ENCODE data around the gene NXPE3.

The NXPE3 gene

GRCh38 chr3:101829437-101829830 is 50.4 kb downstream of the NXPE3 start:
- DNase-seq, result no peak

- no peak for DNase-seq
These were observed 50.9 kb downstream of the NXPE3 start for GRCh38 chr3:101829874-101830273.

- DNase-seq, result no peak
These were observed 54.5 kb downstream of the NXPE3 start for GRCh38 chr3:101833446-101833974.

GRCh38 chr3:101835676-101836075 is 56.7 kb downstream of the NXPE3 start:
- DNase-seq, result no peak

DNA sequence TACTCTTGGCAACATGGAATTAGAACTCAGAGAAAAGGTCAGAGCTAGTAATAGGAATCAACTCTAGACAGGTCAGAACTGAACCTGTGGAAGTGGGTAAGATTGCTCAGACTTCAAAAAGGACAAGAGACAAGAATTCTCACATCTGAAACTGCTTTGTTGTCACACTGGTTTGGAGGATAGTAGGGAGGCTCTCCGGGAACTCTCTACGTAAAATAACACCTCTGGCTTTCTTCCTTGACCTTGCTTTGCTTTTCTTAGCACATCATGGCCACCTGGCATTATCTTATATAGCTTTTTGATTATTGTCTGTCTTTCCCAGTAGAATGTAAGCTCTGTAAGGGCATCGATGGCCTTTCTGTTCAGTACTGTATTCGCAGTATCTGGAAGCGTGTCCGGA is 57.1 kb downstream of the NXPE3 start:
- no peak for DNase-seq

- DNase-seq, result no peak
These were observed 57.9 kb downstream of the NXPE3 start for GRCh38 chr3:101836652-101837598.

GRCh38 chr3:101838691-101839090 is 59.7 kb downstream of the NXPE3 start:
- DNase-seq, result no peak

DNA sequence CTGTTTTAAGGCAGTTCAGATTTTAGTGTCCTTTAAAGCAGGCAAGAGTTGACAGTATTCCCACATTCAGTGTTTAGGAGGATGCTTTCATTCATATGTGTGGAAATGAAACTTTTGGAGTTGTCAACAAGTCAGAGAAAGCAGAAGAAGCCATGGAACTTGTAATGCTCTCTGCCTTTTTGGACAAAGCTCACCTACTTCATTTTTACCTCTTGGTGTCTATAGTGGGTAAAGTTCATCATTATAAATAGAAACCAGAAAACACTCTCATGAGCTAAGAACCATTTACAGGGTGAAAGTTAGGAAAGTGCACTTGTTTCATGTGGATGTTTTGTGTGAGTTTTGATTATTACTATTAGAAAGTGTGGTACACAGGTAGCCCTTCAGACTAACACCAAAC is 61.1 kb downstream of the NXPE3 start:
- DNase-seq, result no peak

- DNase-seq, result no peak
These were observed 63.4 kb downstream of the NXPE3 start for GRCh38 chr3:101842245-101842934.

DNA sequence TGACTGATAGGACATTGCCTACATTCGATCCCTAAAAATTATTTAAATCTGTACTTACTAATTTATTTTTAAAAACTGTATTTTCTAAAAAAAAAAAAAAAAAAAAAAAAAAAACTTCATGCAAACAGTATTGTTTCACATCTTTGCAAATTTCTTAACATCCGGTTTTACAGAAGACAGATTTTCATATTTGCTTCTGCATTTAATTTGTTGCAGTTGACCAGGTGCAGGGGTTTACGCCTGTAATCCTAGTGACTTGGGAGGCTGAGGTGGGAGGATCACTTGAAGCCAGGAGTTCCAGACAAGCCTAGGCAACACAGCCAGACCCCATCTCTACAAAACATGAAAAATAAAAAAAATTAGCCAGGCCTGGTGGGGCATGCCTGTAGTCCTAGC is 63.9 kb downstream of the NXPE3 start:
- DNase-seq, result no peak

DNA sequence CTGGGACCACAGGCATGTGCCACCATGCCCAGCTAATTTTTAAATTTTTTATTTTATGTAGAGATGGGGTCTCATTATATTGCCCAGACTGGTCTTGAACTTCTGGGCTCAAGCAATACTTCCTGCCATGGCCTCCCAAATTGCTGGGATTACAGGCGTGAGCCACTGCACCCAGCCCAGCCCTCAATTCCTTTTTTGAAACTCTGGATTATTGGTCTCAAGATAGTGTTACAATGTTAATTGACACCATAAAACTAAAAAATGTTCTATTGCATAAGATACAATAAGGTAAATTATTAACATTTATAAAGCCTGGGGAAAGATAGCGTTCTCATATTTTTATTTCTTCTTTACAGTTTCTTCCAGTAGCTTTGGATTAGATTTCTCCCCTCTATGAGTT is 66.4 kb downstream of the NXPE3 start:
- no peak for DNase-seq

- DNase-seq, result no peak
These were observed 67.7 kb downstream of the NXPE3 start for GRCh38 chr3:101846709-101847108.

DNA sequence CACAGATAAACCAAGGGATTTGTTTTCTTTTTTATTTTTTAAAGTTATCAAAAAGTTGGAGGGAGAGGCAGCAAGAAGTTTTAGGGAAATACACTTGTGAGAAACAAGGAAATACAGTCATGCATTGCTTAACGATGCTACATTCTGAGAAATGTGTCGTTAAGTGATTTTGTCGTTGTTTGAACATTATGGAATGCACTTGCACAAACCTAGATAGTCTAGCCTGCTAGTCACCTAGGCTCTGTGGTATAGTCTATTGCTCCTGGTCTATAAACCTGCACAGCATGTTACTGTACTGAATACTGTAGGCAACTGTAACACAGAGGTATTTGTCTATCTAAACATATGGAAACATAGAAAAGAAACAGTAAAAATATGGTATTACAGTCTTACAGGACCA is 68.3 kb downstream of the NXPE3 start:
- no peak for DNase-seq

GRCh38 chr3:101848326-101848725 is 69.3 kb downstream of the NXPE3 start:
- DNase-seq, result no peak

GRCh38 chr3:101848754-101849713 is 70.0 kb downstream of the NXPE3 start, which contains the start of gene NFKBIZ:
Gene NFKBIZ (plus strand): TSS chr3:101849514. CDS start chr3:101849629, 115 bp downstream.
- DNase-seq, result peak; percentile 55

DNA sequence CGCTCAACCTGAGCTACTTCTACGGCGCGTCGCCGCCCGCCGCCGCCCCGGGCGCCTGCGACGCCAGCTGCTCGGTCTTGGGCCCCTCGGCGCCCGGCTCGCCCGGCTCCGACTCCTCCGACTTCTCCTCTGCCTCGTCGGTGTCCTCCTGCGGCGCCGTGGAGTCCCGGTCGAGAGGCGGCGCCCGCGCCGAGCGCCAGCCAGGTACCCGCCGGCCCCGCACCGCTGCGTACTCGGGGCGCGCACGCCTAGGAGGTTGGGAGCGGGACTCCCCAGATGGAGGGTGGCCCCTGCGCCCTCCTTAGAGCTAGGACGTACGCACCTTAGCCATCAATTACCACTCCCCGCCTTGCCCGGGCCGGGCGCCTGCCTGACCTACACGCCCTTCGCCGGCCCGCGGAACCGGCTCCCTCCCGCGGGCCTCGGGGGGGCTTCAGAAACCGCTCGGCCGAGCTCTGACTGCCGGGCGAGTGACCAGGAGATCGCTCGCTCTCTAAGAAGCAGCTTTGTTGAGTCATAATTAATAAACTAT is 70.8 kb downstream of the NXPE3 start:
- no peak for DNase-seq

- DNase-seq, result peak; percentile 67
These were observed 71.4 kb downstream of the NXPE3 start for GRCh38 chr3:101850246-101851051.

DNA sequence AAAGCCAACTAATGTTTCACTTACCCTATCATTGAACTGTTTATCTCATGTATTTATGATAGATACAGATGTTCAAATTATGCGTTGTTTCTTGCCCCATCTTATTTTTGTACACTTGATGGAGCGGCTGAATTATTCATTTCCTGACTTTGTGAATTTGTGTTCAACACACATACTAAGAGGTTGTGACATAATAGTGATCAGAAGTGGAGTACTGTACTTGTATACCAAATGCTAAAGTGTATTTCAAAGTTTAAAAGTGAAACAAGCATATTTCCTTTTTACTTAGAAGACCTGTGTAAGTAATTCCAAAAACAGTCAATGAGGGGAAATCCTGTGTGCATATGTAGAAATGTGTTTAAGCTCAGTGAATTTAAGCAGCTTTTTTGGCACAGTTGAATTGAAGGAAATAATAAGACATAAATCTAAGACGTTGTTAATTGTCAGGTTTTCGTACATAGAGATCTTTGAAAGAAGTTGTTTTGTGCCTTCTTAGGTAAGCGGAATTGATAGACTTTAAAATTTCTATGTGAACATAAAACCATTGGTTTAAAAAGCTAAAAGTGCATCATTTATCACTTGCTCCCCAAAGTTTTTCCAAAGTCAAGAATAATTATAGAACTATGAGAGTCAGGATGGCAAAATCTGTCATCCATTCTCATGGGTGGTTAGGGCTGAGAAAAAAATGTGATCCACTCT is 72.2 kb downstream of the NXPE3 start:
- no peak for DNase-seq

GRCh38 chr3:101851850-101852714 is 73.1 kb downstream of the NXPE3 start:
- DNase-seq, result no peak

Measured in KG1 (cell line).